Embryonic facial prominence (tissue), 1 donor: Measurements from ENCODE around the gene MMP20.

Experiments
- DNase-seq: peaks from one replicate; pipeline ENCODE4 v3.0.0-alpha.2; 2016; ENCODE audit errors: extremely low spot score

MMP20 gene

DNA sequence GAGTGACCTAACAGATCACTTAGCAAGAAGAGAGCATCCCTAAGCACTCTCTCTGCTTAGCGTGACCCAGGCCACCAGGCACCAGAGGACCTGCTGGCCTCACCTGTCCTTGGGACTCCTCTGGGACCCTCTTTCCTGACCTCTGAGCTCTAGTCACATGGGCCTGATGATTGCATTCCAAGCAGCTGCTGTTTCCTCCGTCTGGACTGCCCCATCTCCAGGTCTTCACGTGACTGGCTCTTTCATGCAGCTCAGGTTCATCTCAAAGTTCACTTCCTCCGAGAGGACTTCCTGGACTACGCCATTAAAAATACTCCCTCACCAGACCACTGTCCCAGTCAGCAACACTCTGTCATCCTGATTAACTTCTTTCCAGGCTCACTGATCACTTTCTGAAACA lies 2.9 kb downstream of the MMP20 start:
- DNase-seq = no peak

DNA sequence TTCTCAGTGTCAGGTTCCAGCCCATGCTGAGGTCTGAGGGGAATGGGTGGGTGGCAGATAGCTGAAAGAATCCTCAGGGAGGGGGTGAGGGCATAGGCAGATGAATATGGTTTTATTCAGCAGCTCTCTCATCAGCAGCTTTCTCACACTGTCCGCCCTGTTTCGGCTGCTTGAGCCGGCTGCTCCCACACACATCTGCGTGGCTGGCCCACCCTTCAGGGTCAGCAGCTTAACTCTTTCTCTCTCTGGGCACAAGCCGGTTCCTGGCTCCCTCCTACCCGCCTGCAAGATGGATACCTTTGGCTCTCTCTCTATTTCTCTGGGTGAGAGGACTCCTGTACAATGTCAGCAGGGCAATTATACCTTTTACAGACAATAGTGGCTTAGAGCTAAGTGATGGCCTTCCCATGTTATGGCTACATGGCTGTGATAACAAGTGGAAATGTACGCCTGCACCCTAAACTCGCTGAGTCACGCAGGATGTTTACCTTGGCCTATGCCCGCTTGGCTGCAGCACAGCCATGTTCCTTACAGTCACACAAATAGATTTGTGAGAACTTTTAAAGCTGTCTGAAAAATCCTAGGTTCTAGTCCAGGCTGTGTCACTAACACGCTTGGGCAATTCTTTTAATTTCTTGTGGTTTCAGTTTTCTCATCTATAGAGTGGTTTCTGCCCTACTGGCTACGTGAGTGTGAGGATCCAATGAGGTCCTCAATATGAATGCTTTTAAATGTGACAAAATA lies 4.1 kb downstream of the MMP20 start:
- DNase-seq = no peak

GRCh38 chr11:102620179-102620578 lies 5.0 kb downstream of the MMP20 start:
- DNase-seq = no peak

GRCh38 chr11:102617466-102618008 lies 7.6 kb downstream of the MMP20 start:
- DNase-seq = no peak

DNA sequence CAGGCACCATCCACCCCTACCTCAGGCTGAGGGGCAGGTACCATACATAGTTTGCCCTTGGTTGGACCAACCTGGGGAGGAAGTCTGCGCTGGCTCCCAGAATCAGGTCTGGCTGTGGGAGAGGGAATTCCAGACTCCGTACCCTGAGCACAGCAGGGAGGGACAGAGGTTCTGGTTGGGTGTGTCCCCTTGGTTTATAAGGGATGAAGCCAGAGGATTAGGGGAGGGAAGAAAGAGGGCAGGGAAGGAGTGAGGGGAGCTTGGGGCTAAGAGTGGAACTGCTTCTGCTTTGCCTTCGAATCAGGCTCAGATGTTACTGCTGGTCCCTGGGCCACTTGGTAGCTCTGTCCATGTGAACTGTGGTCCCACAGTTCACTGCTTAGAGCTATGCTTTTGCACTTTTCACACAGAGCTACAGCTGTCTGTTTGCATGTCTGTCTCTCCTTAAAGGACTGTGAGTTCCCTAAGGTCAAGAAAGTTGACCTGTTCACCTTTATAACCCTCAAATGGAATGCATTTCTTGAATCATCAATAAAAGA lies 9.2 kb downstream of the MMP20 start:
- no peak for DNase-seq

GRCh38 chr11:102615077-102615893 lies 9.8 kb downstream of the MMP20 start:
- DNase-seq = no peak

DNA sequence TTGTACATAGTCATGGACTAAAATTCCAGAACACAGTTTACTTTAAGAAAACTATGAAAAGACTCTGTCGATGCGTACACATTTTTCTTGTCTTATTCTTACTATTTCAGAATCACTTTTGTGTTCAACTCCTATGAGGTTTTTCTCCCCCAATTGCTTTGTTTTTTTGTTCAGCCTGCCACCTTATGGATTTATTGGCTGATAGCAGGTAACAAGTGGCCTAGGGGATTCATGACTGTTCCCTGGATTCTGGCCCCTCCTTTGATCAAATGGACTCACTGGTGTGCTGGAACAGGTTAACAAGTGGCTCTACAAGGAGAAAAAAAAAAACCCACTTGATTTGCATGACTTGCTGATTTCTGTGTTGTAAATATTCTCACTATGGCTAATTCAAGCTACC lies 10.6 kb downstream of the MMP20 start:
- DNase-seq = no peak

DNA sequence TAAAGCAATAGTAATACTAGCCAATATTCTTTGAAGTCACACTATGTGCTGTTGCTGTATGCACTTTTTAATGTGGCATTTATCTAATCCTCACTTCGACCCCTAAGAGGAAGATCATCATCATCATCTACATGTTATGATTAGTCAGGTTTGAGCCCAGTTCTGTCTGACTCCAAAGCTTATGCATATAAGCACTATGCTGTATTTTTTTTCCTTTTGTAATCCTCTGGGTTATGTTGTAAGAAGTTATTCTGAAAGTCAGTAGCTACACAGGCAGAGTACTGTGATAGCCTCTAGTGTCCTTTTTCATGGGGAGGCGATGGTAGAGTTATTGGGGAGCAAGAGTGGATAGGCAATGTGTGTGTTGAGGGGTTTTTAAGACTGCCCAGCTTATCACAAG lies 11.1 kb downstream of the MMP20 start:
- no peak for DNase-seq

- no peak for DNase-seq
These were observed 11.7 kb downstream of the MMP20 start for GRCh38 chr11:102613450-102613849.

- DNase-seq = no peak
These were observed 13.8 kb downstream of the MMP20 start for GRCh38 chr11:102611291-102611690.

- DNase-seq = no peak
These were observed 14.9 kb downstream of the MMP20 start for GRCh38 chr11:102610200-102610599.

- no peak for DNase-seq
These were observed 16.4 kb downstream of the MMP20 start for GRCh38 chr11:102608699-102609098.

DNA sequence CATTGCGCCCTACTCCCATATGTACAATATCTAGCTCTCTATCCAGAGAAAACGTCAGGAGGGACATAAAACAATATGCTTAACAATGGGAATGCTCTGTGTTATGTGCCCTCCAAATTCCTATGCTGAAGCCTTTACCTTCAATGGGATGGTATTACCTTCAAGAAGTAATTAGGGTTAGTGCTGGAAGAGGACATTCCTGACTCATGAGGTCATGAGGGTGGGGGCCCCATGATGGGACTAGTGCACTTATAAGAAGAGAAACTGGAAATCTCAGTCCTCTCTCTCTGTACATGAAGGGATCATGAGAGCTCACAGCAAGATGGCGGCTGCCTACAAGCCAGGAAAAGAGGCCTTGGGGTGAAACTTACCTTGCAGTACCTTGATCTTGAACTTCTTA lies 20.3 kb downstream of the MMP20 start:
- DNase-seq = no peak

GRCh38 chr11:102604011-102604410 lies 21.1 kb downstream of the MMP20 start:
- no peak for DNase-seq

DNA sequence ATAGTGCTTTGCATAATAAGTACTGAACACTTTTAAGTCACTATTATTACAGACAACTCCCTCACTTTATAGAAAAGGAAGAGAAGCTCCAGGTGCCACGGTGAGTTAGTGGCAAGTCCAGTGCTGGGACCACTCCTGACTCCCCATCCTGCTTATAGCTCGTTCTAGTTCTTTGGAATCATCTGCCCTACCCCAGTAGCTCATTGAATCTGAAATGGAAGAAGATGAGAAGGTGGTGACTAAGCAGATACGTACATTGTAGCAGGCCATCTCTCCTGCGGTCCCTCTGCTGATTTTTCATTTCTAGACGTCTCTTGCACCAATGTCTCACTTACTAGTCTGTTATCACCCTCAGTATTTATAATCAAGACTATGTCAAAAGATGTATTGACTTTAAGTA lies 21.6 kb downstream of the MMP20 start:
- no peak for DNase-seq

DNA sequence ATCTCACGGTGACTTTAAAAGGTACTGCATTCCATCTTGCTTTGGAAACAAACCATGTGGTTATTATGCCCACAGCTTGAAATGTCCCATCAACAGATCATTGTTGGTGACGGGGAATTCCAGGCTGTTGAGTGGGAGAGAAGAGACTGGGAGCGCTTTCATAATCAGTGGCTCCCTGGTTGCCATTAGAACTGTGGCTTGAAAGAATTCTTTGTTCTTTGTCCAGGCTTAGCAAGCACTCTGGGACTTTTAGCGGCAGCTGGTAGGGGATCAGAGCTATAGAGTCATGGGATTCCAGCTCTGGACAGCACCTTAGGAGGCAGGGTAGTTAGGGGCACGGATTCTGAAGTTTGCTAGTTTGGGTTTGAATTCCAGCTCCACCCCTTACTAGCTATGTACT lies 22.0 kb downstream of the MMP20 start:
- DNase-seq = no peak

DNA sequence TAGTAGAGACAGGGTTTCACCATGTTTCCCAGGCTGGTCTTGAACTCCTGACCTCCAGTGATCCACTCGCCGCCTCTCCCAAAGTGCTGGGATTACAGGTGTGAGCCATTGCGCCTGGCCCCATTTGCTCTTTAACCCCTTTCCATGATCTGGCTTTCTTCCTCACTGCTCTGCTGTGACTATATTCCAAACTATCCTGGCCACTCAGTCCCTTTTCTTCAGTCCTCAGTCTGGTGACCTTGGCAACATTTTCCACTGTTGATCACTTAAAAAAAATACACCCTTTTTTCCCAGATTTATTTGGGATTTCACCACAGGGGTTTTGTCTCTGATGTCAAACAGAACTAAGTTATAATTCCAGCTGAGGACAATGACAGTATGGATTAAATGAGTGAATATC lies 24.5 kb downstream of the MMP20 start:
- DNase-seq = no peak

DNA sequence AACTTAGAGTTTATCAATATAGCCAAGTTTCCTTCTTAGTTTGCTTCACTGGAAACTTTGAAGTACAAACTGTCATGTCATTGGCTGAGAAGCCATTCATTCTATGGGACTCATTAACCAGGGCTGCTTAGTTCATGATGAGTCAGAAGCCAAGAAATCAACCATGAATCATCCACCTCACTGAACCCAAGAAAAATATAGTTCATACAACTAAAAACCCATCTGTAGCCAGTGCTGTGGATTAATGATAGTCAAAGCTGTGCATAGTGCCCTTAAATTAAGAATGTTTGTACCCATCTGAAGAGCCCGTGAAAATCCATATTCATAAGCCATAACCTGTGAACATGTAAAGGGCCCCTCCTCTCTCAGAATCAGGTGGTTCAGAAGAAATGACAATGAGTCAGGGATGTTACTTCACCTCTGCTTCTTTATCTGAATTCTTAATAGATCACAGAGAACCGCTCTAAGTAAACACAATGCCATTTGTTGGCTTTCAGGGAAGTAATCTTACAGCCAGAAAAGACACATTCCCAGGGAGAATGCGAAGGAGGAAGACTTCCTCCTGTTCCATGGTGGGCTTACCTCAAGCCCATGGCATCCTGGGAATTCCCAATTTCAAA lies 25.4 kb downstream of the MMP20 start:
- no peak for DNase-seq

GRCh38 chr11:102598272-102598671 lies 26.9 kb downstream of the MMP20 start:
- DNase-seq = no peak

DNA sequence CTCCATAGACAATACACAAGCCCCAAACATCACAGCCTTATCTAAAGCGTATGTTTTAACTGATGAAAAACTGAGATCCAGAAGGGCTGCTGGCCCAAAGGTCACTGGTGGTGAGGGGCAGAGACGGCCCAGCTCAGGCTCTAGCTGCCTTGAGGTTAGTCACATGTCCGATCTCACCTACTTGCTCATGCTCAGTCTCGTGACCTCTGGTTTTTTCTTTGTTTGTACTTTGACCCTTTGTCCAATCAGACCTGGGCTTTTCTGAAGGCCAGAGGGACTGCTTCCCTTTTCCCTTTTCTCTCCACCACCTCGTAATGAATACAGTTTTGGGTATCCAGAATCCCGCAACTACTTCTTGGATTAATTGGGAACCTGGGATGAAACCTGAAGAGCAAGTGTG lies 28.6 kb downstream of the MMP20 start:
- DNase-seq = no peak

GRCh38 chr11:102592634-102593581 lies 32.2 kb downstream of the MMP20 start:
- no peak for DNase-seq
